HFF-Myc (cell line): ENCODE measurements around the gene TBC1D16.
"Not testable (repeated sequence)": the region's sequence is repeated elsewhere in the genome, so short reads cannot be mapped to it uniquely, and the experiment has no call there.

Experiments used
- DNase-seq: peaks from one replicate; pipeline ENCODE4 v3.0.0-alpha.2; 2011; ENCODE audit warnings: low read depth; ENCODE audit errors: extremely low read depth
- H3K4me3 ChIP-seq: replicated peaks from 2 replicates; pipeline ENCODE4 v1.5.1; 2011; ENCODE audit warnings: low read depth, mild to moderate bottlenecking, control low read depth, low read length
- TF ChIP-seq, protein P1 (sequence below): IDR thresholded peaks from 2 replicates; pipeline ENCODE4 v1.5.1; 2012; ENCODE audit warnings: mild to moderate bottlenecking, low read depth, low read length, control low read depth; ENCODE audit errors: missing control alignments

The TBC1D16 gene

DNA sequence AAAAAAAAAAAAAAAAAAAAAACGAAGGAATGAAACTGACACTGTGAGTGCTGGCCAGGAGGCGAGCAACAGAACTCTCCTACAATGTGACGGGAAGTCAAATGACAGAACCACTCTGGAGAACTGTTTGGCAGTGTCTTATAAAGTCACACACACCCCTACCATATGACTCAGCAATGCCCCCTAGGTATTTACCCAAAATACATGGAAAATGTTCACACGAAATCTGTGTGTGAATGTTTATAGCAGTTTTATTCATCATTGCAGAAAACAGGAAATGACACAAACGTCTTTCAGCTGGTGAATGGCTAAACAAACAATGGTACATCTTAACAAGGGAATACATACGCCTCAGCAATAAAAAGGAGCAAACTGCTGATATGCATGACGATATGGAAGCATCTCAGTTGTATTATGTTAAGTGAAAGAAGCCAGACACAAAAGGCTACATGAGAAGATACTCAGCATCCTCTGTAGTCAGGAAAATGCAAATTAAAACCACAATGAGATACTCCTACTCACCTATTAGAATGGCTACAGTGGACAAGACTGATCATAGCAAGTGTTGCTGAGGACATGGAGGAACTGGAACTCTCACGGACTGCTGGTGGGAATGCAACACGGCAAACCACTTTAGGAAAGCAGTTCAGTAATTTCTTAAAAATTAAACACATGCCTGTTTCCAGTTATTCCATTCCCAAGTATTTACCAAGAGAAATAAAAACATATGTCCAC lies 74.7 kb downstream of the TBC1D16 start:
- no peak for DNase-seq
- no peak overlapping the region for H3K4me3 ChIP-seq
- TF ChIP-seq, protein P1, sequence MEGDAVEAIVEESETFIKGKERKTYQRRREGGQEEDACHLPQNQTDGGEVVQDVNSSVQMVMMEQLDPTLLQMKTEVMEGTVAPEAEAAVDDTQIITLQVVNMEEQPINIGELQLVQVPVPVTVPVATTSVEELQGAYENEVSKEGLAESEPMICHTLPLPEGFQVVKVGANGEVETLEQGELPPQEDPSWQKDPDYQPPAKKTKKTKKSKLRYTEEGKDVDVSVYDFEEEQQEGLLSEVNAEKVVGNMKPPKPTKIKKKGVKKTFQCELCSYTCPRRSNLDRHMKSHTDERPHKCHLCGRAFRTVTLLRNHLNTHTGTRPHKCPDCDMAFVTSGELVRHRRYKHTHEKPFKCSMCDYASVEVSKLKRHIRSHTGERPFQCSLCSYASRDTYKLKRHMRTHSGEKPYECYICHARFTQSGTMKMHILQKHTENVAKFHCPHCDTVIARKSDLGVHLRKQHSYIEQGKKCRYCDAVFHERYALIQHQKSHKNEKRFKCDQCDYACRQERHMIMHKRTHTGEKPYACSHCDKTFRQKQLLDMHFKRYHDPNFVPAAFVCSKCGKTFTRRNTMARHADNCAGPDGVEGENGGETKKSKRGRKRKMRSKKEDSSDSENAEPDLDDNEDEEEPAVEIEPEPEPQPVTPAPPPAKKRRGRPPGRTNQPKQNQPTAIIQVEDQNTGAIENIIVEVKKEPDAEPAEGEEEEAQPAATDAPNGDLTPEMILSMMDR = no peak

GRCh38 chr17:79959042-79959441 lies 76.6 kb downstream of the TBC1D16 start:
- DNase-seq = no peak
- H3K4me3 ChIP-seq = no peak overlapping the region
- TF ChIP-seq, protein P1 = no peak

- TF ChIP-seq, protein P1 = no peak
- DNase-seq = no peak
- H3K4me3 ChIP-seq = no peak overlapping the region
Observed at GRCh38 chr17:79956853-79957252, 78.8 kb downstream of the TBC1D16 start.

GRCh38 chr17:79956441-79956735 lies 79.3 kb downstream of the TBC1D16 start:
- not testable (repeated sequence) for H3K4me3 ChIP-seq, DNase-seq

DNA sequence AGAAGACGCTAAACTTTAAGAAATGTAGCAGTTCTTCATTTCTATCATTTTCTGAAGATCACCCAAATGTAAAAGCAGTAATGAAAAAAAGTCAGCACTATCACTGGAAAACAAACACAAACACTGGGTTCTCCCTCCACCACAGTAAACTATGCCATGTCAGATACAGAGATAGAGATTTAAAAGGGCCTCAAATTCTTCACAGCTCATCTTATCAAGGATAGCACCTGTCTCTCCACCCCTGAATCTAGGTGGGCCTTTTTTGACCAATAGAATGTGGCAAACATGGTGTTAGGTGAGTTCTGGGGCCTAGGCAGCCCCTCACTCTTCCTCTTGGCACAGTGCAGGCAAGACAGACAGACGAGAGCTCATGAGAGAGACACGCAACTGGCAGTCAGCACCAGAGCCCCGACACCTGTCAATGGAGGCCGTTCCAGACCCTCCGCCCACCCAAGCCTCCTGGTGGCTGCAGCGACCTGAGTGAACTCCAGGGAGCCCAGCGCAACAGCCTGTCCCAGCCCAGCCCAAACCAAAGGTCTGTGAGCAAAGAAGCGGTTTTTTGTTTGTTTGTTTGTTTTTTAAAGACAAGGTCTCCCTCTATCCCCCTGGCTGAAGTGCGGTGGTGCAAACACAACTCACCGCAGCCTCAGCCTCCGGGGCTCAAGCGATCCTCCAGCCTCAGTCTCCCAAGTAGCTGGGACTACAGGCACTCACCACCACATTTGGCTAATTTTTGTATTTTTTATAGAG lies 79.8 kb downstream of the TBC1D16 start:
- TF ChIP-seq, protein P1 = no peak

DNA sequence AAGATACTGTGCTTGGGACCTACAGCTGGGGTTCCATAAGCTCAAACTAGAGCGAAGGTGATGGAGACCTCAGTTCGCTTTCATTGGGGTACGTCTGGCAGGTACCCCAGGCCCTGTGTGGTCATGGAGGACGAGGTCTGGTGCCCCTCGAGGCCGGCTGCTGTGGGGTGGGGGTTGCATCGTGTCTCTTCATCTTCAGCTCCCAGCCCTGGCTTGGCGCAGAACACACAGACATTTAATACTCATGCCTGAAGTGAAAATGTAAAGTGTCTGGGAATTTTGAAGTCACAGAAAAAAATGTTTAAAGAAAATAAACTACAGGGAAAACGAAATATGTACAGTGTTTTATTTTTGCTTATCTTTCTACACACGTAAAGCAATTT lies 80.5 kb downstream of the TBC1D16 start:
- TF ChIP-seq, protein P1 = no peak
- no peak for DNase-seq
- no peak overlapping the region for H3K4me3 ChIP-seq

More for the DNA sequence above, 79.8 kb downstream of the TBC1D16 start:
- DNase-seq = no peak
- H3K4me3 ChIP-seq = no peak overlapping the region

- TF ChIP-seq, protein P1 = no peak
- no peak for DNase-seq
- H3K4me3 ChIP-seq = no peak overlapping the region
Observed at GRCh38 chr17:79954281-79955166, 81.1 kb downstream of the TBC1D16 start.
